AG09309 (cell line): ENCODE results near the gene CD79B.

Experiments used
- DNase-seq: peaks from one replicate; pipeline ENCODE4 v3.0.0-alpha.2; 2010; ENCODE audit warnings: low read depth
- H3K4me3 ChIP-seq: 2 replicates; pipeline ENCODE4 v1.5.1; 2011; ENCODE audit warnings: mild to moderate bottlenecking, low read depth, low read length, moderate library complexity; ENCODE audit not compliant: control insufficient read depth
- TF ChIP-seq, protein P1 (sequence below): IDR thresholded peaks from 2 replicates; pipeline ENCODE4 v1.5.1; 2011; ENCODE audit warnings: mild to moderate bottlenecking, low read depth, low read length, inconsistent platforms; ENCODE audit not compliant: insufficient read depth, control insufficient read depth; ENCODE audit errors: missing control alignments

CD79B gene

DNA sequence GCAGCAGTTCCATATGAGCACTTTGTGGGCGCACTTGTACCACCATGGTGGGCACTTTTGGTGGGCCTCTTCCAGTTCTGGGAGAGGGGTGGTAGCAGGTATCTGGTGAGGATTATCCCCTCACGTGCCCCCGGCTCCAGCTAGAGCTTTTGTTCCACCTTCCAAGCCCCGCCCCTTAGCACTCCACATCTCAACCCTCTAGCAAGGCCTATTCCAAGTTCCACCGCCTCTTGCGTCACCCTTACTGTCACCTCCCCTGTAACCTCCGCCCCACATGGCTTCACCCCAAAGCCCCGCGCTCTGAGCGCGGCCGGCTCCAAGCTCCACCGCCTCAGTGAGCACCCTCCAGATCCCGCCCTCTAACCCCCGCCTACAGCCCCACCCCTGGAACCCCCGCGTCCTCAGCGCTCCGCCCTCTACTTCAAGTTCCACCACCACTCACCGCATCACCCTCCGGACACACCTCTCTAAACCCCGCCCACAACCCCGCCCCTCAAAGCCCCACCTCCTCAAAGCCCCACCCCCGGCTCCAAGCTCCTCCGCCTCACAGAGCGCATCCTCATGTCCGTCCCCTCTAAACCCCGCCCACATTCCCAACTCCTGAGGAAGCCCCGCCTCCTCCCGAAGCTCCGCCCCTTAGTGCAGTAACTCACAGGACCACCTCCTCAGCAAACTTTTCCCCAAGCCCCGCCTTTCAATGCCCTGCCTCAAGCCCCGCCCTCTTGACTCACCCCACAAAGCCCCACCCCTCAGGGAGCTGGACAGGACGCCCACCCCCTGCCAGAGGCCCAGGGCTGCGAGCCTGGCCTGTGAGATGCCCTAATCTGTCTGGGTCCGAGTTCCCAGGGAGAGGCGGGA, 29.5 kb upstream of the CD79B start:
- no peak for DNase-seq
- TF ChIP-seq, protein P1, sequence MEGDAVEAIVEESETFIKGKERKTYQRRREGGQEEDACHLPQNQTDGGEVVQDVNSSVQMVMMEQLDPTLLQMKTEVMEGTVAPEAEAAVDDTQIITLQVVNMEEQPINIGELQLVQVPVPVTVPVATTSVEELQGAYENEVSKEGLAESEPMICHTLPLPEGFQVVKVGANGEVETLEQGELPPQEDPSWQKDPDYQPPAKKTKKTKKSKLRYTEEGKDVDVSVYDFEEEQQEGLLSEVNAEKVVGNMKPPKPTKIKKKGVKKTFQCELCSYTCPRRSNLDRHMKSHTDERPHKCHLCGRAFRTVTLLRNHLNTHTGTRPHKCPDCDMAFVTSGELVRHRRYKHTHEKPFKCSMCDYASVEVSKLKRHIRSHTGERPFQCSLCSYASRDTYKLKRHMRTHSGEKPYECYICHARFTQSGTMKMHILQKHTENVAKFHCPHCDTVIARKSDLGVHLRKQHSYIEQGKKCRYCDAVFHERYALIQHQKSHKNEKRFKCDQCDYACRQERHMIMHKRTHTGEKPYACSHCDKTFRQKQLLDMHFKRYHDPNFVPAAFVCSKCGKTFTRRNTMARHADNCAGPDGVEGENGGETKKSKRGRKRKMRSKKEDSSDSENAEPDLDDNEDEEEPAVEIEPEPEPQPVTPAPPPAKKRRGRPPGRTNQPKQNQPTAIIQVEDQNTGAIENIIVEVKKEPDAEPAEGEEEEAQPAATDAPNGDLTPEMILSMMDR = no peak
- no peak overlapping the region for H3K4me3 ChIP-seq

DNA sequence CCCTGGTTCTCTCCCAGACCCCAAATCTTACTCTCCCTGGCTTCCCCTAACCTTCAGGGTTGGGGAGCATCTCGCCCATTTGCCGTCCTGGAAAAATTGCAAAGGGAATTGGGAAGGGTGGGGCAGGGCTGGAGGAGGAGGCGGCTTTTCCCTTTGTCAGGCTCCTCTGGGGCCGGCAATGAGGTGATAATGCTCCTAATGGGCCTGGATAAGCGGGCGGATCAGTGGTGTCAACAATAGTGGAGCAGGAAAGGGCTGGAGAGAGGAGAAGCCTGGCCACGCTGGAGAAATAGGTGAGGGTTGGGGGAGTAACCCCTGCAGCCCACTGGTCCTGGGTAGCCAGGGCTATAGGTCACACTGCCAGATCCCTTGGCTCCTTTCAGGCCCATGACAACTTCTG, 28.3 kb upstream of the CD79B start:
- no peak overlapping the region for H3K4me3 ChIP-seq
- no peak for DNase-seq
- TF ChIP-seq, protein P1 = no peak

DNA sequence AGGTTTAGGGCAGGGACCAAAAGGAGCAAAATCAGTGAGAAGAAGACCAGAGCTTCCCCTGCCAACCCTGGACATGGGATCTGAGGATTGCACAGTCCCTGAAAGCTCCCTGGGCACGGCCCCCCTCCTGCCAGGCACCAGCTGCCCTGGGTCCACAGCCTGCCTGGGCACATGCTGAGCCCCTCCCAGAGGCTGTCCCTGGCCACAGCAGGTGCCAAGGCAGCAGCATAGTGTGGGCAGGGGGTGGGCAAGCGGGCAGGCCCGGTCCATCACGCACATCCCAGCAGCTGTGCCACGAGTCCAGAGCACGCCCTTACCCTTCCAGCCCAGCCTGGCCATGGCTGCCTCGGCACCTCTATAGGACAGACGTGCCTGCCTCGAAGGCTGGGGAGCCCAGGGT, 27.9 kb upstream of the CD79B start:
- H3K4me3 ChIP-seq = no peak overlapping the region
- TF ChIP-seq, protein P1 = no peak
- DNase-seq = no peak

DNA sequence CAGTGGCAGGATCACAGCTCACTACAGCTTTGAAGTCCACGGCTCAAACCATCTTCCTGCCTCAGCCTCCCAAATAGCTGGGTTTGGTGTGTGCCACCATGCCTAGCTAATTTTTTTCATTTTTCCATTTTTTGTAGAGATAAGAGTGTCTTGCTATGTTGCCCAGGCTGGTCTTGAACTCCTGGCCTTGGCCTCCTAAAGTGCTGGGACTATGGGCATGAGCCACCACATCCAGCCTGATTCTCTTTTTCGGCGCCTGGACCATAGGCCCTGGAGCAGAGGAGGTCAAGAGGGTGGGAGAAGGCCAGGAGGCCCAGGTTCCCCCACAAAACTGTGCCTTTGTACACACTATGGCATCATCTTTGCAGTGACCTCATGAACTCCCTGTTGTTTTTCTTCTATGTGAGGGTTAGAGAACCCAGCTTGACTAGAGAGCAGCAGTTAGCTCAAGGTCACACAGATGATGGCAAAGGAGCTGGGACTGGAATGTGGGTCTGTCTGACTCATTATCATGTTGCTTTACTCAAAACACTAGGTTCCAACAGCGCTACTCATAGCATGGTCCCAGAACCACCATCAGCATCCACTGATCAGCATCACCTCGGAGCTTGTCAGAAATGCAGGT, 24.3 kb upstream of the CD79B start:
- H3K4me3 ChIP-seq = no peak overlapping the region
- TF ChIP-seq, protein P1 = no peak
- DNase-seq = no peak

DNA sequence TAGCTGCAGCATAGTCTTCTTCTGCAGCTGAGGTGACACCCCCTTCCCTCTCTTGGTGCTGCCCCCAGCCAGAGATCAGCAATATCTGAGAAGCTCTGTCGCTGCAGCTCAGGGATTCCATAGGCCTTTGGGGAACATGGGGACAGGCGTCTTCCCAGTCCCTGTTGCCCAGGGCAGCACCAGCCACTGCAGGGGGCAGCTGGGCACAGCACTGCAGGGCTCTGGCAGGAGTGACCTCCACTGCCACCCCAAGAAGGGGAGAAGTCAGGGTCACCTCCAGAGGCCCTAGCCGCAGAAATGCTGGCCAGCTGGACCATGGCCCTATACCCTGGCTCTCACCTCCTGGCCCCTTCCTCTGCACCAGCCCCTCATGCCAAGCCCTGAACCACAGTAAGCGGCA, 23.7 kb upstream of the CD79B start:
- DNase-seq = no peak
- H3K4me3 ChIP-seq = no peak overlapping the region
- TF ChIP-seq, protein P1 = no peak

DNA sequence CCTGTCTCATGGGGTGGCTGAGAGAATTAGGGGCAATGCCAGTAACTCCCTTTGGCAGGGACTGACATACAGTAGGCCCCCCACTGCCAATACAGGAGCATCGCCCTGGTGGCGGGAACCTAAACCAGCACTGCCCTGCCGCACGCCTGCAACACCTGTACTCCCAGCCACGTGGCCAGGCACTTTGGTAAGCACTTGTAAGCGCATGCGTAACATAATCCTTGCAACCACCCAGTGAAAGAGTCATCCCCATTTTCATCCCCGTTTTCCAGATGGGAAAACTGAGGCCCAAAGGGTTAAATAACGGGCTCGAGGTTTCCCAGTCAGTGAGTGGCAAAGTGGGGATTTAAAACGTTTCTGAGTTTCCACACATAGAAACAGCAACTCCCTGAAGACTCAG, 23.1 kb upstream of the CD79B start:
- H3K4me3 ChIP-seq = no peak overlapping the region
- no peak for DNase-seq
- TF ChIP-seq, protein P1 = no peak
